ENCODE measurements around the gene LPCAT3. TPM values are rescaled to one million over a fixed set of nuclear protein-coding genes. Genes with fewer than 3 reads are reported as not detected.
A peak's percentile ranks its signal among the peaks of the same experiment; 100 is the strongest.
"Not testable (repeated sequence)": the region's sequence is repeated elsewhere in the genome, so short reads cannot be mapped to it uniquely, and the experiment has no call there.

LPCAT3 gene
- total RNA-seq, 1 donor from 2014 or later: 23.0 TPM

GRCh38 chr12:7045913-7046312, 27.6 kb upstream of the LPCAT3 start:
- no peak overlapping the region for H3K4me3 ChIP-seq
- H3K36me3 ChIP-seq: no peaks in the 10 kb centered on the region
- intact Hi-C loops (cut with DNase I): no loop called here
- no peaks in the 10 kb centered on the region for H3K27me3 ChIP-seq
- H3K4me1 ChIP-seq: no peaks in the 10 kb centered on the region
- H3K27ac ChIP-seq: no peak overlapping the region
- no peak for TF ChIP-seq CTCF (IDR thresholded peaks at IDR 0.05)
- H3K9me3 ChIP-seq: no peaks in the 10 kb centered on the region
- no peak for DNase-seq (ENCODE audit: low spot score in 2 of 2)

- no peaks in the 10 kb centered on the region for H3K36me3 ChIP-seq
- no peak for DNase-seq (ENCODE audit: low spot score in 2 of 2)
- no peak overlapping the region for H3K27ac ChIP-seq
- intact Hi-C loops (cut with DNase I): no loop called here
- H3K27me3 ChIP-seq: no peaks in the 10 kb centered on the region
- peak in 2 of 3 experiments; percentile 30 to 41 for TF ChIP-seq CTCF (IDR thresholded peaks at IDR 0.05)
- H3K4me1 ChIP-seq: no peaks in the 10 kb centered on the region
- H3K9me3 ChIP-seq: no peaks in the 10 kb centered on the region
- H3K4me3 ChIP-seq: no peak overlapping the region
These were observed 24.6 kb upstream of the LPCAT3 start for GRCh38 chr12:7042842-7043241.

GRCh38 chr12:7039403-7039802, 21.1 kb upstream of the LPCAT3 start:
- H3K4me3 ChIP-seq: no peak overlapping the region
- H3K27ac ChIP-seq: no peak overlapping the region
- DNase-seq (ENCODE audit: low spot score in 2 of 2): no peak
- intact Hi-C loops (cut with DNase I): no loop called here
- no peaks in the 10 kb centered on the region for H3K4me1 ChIP-seq
- no peaks in the 10 kb centered on the region for H3K27me3 ChIP-seq
- H3K36me3 ChIP-seq: no peaks in the 10 kb centered on the region
- no peaks in the 10 kb centered on the region for H3K9me3 ChIP-seq
- no peak for TF ChIP-seq CTCF (IDR thresholded peaks at IDR 0.05)

- no peak for TF ChIP-seq CTCF (IDR thresholded peaks at IDR 0.05)
- Histone ChIP-seq H3K4me3 (no peak overlapping the region), H3K27me3 (no peaks in the 10 kb centered on the region), H3K4me1 (no peaks in the 10 kb centered on the region), H3K9me3 (no peaks in the 10 kb centered on the region), H3K27ac (no peak overlapping the region), H3K36me3 (no peaks in the 10 kb centered on the region)
- no peak for DNase-seq (ENCODE audit: low spot score in 2 of 2)
- intact Hi-C loops (cut with DNase I): no loop called here
These were observed 20.3 kb upstream of the LPCAT3 start for GRCh38 chr12:7038591-7038990.

- H3K27me3 ChIP-seq; H3K4me3 ChIP-seq; H3K36me3 ChIP-seq; H3K27ac ChIP-seq; intact Hi-C loops (cut with DNase I); DNase-seq (ENCODE audit: low spot score in 2 of 2); H3K4me1 ChIP-seq; H3K9me3 ChIP-seq: not testable (repeated sequence)
These were observed 19.1 kb upstream of the LPCAT3 start for GRCh38 chr12:7037411-7037810.

- H3K27me3 ChIP-seq: no peaks in the 10 kb centered on the region
- intact Hi-C loops (cut with DNase I): no loop called here
- DNase-seq (ENCODE audit: low spot score in 2 of 2): no peak
- no peak for TF ChIP-seq CTCF (IDR thresholded peaks at IDR 0.05)
- no peaks in the 10 kb centered on the region for H3K9me3 ChIP-seq
- H3K4me1 ChIP-seq: no peaks in the 10 kb centered on the region
- H3K27ac ChIP-seq: no peak overlapping the region
- no peaks in the 10 kb centered on the region for H3K36me3 ChIP-seq
- H3K4me3 ChIP-seq: no peak overlapping the region
These were observed 17.2 kb upstream of the LPCAT3 start for GRCh38 chr12:7035463-7035862.
